HG02623 (cell line): Measurements from ENCODE around the gene LAMB2.
A peak's percentile ranks its signal among the peaks of the same experiment; 100 is the strongest.

Experiments used
- ATAC-seq: cut with Tn5 transposase; IDR thresholded peaks from one replicate; pipeline ENCODE4 v1.9.1; 2021; ENCODE audit warnings: moderate library complexity; ENCODE audit not compliant: unreplicated experiment

The LAMB2 gene

DNA sequence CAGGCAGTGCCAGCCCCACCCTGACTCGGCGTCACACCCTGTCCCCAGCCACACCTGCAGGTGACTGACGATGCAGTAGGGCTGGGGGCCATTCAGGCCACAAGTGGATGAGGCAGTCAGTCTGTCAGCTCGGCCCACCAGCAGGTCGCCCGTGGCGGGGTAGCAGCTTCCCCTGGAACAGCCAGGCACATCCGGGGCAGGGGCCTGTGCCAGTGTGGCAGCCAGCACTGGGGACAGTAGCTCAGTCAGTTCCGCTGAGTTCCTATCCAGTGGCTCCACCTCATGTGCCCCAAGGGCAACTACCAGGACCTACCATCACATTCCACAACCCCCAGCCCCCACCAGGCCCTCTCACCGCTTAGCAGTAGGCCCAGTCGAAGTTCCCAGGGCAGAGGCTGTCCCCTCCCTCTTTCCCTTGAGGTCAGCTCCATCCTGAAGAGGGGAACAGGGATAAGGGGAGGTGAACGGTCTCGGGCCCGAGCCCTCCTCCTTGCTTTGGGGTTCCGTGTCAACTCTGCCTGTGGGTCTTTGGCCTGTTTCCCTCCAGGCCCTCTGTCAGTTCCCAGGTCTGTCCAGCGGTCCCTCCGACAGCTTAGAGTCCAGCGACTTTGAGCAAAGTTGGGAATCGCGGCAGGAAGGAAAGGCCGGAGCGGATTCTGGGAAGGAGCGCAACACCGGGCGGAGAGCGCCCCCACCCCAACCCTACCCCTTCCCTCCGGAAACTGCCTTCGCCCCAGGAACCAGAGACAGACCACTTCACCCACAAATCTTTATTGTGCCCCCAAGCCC is at the start of gene LAMB2:
Gene LAMB2, minus strand, starts transcription at position 614 of the 789 bp plus-strand sequence. Its CDS starts 183 bp downstream, at position 431.
- ATAC-seq, result no peak

DNA sequence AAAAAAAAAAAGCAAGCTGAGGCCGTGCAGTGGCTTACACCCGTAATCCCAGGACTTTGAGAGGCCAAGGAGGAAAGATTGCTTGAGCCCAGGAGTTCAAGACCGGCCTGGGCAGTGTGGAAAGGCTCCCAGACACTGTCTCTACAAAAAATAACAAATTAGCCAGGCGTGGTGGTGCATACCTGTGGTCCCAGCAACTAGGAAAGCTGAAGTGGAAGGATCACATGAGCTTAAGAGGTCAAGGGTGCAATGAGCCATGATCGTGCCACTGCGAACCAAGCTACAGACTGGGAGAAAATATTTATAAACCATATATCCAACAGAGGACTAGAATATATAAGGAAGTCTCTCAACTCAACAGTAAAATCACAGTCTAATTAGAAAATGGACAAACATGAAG is 48.5 kb upstream of the LAMB2 start:
- no peak for ATAC-seq

- no peak for ATAC-seq
These were observed 47.3 kb upstream of the LAMB2 start for GRCh38 chr3:49180116-49180515.

DNA sequence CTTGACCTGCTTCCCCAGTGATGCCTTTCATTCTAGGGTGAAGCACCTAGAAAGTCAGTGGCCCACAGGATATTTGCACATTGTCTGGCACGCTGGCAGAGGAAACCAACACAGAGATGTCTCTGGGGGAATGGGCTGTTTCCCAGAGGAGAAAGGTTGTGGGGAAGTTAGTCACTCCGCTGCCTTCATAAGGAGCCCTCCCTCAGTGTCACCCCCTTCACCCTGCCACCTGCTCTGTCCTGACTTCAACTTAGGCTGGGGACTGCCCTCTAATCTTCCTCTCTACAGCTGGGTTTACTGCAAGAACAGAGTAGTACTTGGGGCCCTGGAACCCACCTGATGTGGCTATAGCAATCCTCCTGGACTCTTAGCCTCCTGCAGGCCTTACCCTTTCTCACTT is 44.2 kb upstream of the LAMB2 start:
- ATAC-seq, result no peak

DNA sequence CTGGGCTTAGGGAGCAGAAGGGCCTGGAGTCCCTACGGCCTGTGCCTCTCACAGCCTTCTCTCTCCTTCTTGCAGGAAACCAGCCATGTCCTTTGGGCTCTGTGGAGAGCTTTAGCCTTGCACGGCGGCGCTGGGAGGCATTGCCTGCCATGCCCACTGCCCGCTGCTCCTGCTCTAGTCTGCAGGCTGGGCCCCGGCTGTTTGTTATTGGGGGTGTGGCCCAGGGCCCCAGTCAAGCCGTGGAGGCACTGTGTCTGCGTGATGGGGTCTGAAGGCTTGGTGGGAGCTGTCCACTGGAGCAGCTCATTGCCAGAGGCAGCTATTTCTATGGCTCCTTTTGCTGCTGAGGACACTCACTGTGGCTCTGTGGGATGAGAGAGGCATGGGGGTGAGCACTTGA is 42.7 kb upstream of the LAMB2 start:
- no peak for ATAC-seq

GRCh38 chr3:49174397-49174985 is 41.6 kb upstream of the LAMB2 start:
- ATAC-seq, result no peak

DNA sequence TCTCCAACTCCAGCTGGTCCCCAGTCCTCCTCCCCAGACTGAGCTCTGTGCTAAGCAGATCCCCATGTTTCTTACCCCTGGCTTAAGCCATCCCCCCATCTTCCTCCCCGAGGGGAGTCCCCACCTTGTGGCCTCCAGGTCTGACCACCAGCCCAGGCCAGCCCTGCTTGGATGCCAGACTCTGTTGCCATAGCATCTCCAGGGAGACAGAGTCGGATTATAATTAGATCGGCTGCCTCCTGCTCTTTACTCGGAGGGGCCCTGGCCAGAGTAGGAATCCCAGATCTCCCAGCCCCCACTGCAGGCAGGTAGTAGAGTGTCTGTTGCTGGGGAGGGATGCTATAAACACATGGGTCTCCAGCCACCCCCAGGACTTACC is 40.9 kb upstream of the LAMB2 start:
- ATAC-seq, result no peak

GRCh38 chr3:49173116-49173791 is 40.4 kb upstream of the LAMB2 start:
- ATAC-seq, result no peak

GRCh38 chr3:49172551-49173041 is 39.7 kb upstream of the LAMB2 start:
- ATAC-seq, result no peak

DNA sequence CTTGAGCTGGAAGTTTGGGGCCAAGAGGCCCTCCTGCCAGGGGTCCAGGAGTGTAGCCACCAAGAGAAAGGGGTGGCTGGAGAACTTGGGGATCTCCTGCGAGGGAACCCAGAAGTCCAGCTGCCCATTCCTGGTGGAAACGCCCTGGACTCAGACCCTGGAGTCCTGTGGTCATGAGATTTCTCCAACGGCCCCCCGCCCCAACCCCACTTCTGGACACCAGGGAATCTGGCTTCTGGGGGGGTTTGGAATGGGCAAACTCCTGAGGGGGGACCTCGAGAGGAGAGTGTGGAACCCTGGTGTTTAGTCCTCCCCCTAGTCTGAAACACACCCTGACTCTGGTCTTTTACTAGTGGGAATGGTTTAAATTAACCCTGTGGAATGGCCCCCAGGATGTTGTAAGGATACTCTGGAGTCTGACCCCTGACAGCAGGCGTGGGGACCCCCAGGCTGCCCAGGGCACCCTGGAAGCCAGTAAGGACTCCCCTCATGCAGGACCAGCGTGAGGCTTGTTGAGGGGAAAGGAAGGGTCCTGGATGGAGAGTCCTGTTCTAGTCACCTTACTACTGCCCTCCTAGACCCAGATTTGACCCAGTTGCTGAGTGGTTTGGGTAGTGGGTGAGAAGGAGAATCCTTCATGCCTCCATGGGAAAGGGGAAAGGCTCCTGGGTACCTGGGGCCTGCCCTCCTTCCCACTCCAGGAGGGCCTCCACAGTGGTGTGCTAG is 39.1 kb upstream of the LAMB2 start:
- no peak for ATAC-seq

DNA sequence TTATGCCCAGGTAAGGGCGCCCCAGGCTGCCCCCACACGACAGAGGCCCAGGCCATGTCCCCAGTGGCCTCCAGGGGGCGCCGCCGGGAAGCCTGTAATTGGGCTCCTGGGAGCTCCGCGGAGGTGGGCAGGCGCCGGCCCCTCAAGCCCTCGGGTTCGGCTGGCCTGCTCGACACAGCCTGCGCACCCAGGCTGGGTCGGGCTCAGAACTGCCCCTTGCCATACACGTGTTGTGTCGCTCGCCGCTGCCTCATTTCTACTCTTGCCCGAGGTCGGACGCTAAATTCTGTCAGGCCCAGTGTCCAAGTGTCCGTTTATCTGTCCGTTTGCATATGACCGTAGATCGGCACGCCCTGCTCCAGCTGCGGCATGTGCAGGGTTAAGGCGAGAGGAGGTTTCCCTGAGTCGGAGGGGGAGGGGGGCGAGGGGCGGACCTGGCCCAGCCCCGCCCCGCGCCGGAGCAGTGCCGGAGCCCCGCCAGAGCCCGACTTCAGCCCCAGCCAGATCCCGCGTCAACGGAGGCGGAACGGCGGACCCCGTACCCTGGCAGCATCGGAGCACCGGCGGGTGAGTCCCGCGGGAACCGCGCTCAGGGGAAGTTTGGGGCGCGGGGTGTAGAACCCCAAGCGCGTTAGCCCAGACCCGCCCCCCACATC is 38.4 kb upstream of the LAMB2 start, which contains the start of gene KLHDC8B:
Gene KLHDC8B, plus strand, starts transcription at position 480 of the 656 bp plus-strand sequence. CDS start 1,172 bp downstream, outside the sequence.
- no peak for ATAC-seq

DNA sequence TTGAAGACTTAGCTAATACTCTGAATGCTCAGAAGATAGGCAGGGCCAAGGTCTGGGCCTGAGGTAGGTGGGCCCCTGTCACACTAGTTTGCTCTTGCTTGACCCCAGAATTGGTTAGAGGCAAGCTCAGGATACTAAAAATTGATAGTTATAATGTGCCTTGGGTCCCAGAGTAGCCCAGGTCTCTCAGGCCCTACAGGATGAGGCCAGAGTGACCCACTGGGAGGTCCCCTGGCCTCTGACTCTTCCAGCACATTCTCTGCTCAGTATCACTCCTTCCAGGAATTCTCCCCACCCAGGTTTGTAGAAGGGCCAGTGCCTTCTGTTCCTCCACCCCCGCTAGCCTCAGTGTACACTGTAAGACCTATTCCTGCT is 37.9 kb upstream of the LAMB2 start:
- no peak for ATAC-seq

DNA sequence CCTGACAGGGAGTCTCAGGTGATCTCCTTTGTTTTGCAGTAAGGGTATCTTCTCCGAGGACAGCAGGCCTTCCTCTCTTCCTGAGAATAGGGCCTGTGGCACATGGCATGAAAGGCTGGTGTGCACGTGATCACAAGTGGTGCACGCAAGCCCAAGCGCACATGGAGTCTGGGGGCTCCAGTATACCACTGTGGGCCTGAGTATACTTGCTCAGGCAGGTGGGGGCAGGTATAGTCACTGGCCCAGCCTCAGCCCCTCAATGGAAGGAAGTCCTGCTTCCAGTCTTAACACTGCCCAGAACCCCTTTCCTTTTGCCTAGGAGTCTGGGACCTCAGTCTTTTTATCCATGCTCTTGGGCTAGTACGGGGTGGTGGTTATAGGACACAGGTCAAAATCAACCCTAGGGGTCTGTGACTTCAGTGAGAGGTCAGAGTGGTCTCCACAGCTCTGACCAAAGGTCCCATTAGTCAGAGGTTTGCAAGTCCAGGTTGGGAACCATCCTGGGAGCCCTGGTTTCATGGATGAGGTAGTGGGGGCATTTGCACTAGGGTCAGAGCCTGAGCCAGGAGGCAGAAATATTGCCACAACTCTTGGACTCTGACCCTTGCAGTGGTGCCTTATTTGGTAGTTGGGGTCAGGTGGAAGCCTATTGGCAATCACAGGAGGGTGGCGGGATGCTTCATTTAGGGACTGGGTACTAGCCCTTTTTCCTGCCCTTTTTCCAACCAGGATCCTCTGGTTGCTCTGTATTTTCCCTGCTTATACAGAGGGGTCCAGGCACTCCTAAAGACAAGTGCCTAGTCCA is 34.1 kb upstream of the LAMB2 start:
- ATAC-seq, result no peak

GRCh38 chr3:49165771-49166751 is 33.2 kb upstream of the LAMB2 start, which contains the start of gene CCDC71:
CCDC71 (minus strand) TSS chr3:49166331; CDS start chr3:49164208, 2,123 bp downstream.
- peak; percentile 61 for ATAC-seq

DNA sequence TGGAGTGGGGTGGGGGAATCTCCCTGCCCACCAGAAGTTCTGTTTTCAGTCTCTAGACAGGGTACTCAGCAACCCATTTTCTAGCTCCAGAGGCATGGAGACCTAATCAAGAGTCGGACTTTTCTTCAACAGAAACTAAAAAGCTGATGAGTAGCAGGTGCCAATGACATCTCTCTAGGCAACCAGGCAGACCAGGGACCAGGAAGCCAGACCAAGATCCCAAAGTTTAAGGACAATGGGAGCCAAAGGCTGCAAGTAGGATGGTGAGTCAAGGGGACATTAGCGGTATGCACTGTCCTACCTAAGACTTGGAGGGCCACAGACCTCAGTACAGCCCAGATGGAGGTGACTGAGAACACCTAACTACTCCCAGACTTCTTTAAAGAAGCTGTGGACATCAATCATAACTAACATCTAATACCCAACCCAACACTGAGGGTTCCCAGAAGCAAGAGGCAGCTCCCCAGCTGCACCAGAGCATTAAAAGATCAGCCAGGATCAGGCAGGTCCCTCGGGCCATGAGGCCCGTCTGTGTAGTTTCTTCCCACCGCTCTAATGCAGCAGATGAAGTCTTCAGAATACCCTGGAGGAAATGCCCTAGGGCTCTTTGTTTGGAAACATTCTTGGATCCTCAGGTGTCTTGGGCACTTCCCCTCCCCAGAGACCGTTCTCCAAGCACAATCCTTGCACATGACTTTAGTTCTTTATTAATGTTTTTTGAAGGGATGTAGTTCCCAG is 32.3 kb upstream of the LAMB2 start:
- no peak for ATAC-seq

DNA sequence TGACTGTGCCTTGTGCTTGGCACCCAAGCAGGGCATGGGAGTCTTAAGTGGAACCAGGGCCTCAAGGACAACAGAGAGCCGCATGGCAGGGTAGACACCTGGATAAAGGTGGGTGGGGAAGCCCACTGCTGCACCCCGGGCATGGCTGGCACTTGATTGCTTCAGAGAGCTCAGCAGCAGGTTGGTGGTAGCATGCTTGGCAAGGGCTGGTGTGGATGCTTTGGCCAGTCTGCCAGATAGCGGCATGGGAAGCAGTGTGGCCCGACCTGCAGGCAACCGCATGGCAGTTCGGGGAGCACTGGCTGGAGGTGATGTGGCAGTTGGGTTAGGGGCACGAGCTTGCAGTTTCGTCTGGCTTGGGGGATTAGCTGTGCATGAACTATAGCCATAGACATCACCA is 30.8 kb upstream of the LAMB2 start:
- ATAC-seq, result no peak

GRCh38 chr3:49162751-49163419 is 30.0 kb upstream of the LAMB2 start:
- no peak for ATAC-seq
